ENCODE results near the gene CNKSR3.
A peak's percentile ranks its signal among the peaks of the same experiment; 100 is the strongest.

CNKSR3 gene

GRCh38 chr6:154509421-154510143 is 903 bp downstream of the CNKSR3 start:
- TF ChIP-seq CTCF (conservative IDR thresholded peaks at IDR 0.05; ENCODE audit: low read depth, low read length): no peak
- H3K27ac ChIP-seq: no peak overlapping the region
- no peak overlapping the region for H3K4me3 ChIP-seq (IDR thresholded peaks at IDR 0.05; ENCODE audit: insufficient read depth, low read depth, low read length)
- H3K9ac ChIP-seq: no peak overlapping the region
- no peaks in the 10 kb centered on the region for H3K27me3 ChIP-seq (ENCODE audit: insufficient read depth, low read depth)
- H2AFZ ChIP-seq (ENCODE audit: low read depth): 0 out of 2 replicates have a peak overlapping the region, but pooled peaks have one; percentile 22
- H3K4me1 ChIP-seq (ENCODE audit: low read depth, poor library complexity, severe bottlenecking): no peaks in the 10 kb centered on the region
- no peak overlapping the region for H3K4me2 ChIP-seq
- no peaks in the 10 kb centered on the region for H3K79me2 ChIP-seq (ENCODE audit: insufficient read depth, low read depth)
- no peaks in the 10 kb centered on the region for H4K20me1 ChIP-seq (ENCODE audit: insufficient read depth)
- no peaks in the 10 kb centered on the region for H3K36me3 ChIP-seq (ENCODE audit: insufficient read depth)

GRCh38 chr6:154508573-154509375 is 1.7 kb downstream of the CNKSR3 start:
- no peak overlapping the region for H3K4me2 ChIP-seq
- TF ChIP-seq CTCF (conservative IDR thresholded peaks at IDR 0.05; ENCODE audit: low read depth, low read length): no peak
- H2AFZ ChIP-seq (ENCODE audit: low read depth): no peak overlapping the region
- no peak overlapping the region for H3K27ac ChIP-seq
- no peaks in the 10 kb centered on the region for H3K36me3 ChIP-seq (ENCODE audit: insufficient read depth)
- H3K4me1 ChIP-seq (ENCODE audit: low read depth, poor library complexity, severe bottlenecking): no peaks in the 10 kb centered on the region
- no peak overlapping the region for H3K9ac ChIP-seq
- no peaks in the 10 kb centered on the region for H3K79me2 ChIP-seq (ENCODE audit: insufficient read depth, low read depth)
- no peaks in the 10 kb centered on the region for H3K27me3 ChIP-seq (ENCODE audit: insufficient read depth, low read depth)
- H3K4me3 ChIP-seq (IDR thresholded peaks at IDR 0.05; ENCODE audit: insufficient read depth, low read depth, low read length): no peak overlapping the region
- H4K20me1 ChIP-seq (ENCODE audit: insufficient read depth): no peaks in the 10 kb centered on the region

- Histone ChIP-seq H3K27me3 (ENCODE audit: insufficient read depth, low read depth) (no peaks in the 10 kb centered on the region), H3K4me3 (IDR thresholded peaks at IDR 0.05; ENCODE audit: insufficient read depth, low read depth, low read length) (no peak overlapping the region), H3K4me2 (no peak overlapping the region), H3K4me1 (ENCODE audit: low read depth, poor library complexity, severe bottlenecking) (no peaks in the 10 kb centered on the region), H2AFZ (ENCODE audit: low read depth) (no peak overlapping the region), H4K20me1 (ENCODE audit: insufficient read depth) (no peaks in the 10 kb centered on the region), H3K27ac (no peak overlapping the region), H3K9ac (no peak overlapping the region), H3K36me3 (ENCODE audit: insufficient read depth) (no peaks in the 10 kb centered on the region), H3K79me2 (ENCODE audit: insufficient read depth, low read depth) (no peaks in the 10 kb centered on the region)
- TF ChIP-seq CTCF (conservative IDR thresholded peaks at IDR 0.05; ENCODE audit: low read depth, low read length): no peak
Measured at GRCh38 chr6:154506991-154507898, 3.2 kb downstream of the CNKSR3 start.

- Histone ChIP-seq H3K36me3 (ENCODE audit: insufficient read depth) (no peaks in the 10 kb centered on the region), H4K20me1 (ENCODE audit: insufficient read depth) (no peaks in the 10 kb centered on the region), H2AFZ (ENCODE audit: low read depth) (no peak overlapping the region), H3K79me2 (ENCODE audit: insufficient read depth, low read depth) (no peaks in the 10 kb centered on the region), H3K27me3 (ENCODE audit: insufficient read depth, low read depth) (no peaks in the 10 kb centered on the region), H3K27ac (no peak overlapping the region), H3K9ac (no peak overlapping the region), H3K4me3 (IDR thresholded peaks at IDR 0.05; ENCODE audit: insufficient read depth, low read depth, low read length) (no peak overlapping the region), H3K4me1 (ENCODE audit: low read depth, poor library complexity, severe bottlenecking) (no peaks in the 10 kb centered on the region), H3K4me2 (no peak overlapping the region)
- no peak for TF ChIP-seq CTCF (conservative IDR thresholded peaks at IDR 0.05; ENCODE audit: low read depth, low read length)
Measured at GRCh38 chr6:154506582-154506981, 3.9 kb downstream of the CNKSR3 start.

All from KMS-11 (cell line).